ENCODE results near the gene FOXL2. TPM values are rescaled to one million over a fixed set of nuclear protein-coding genes. Genes with fewer than 3 reads are reported as not detected.

The FOXL2 gene
- not detected for total RNA-seq
- not detected for polyA plus RNA-seq

GRCh38 chr3:138946663-138947494, at the start of gene FOXL2, which contains the start of gene FOXL2NB:
Gene FOXL2, minus strand, starts transcription at chr3:138947137. Its CDS starts 415 bp downstream, at chr3:138946722.
Gene FOXL2NB, plus strand, starts transcription at chr3:138947217. Its CDS starts 148 bp downstream, at chr3:138947365.
- Mint-ChIP-seq H3K4me3 (peak within 1 kb of the TSS; percentile 49 to 87 (median 70)), H3K27ac (no peak within 1 kb of the TSS), H3K27me3 (peaks cover 65 to 81% of the 10 kb centered on the region in 2 donors), H3K9me3 (no peaks in the 10 kb centered on the region), H3K36me3 (no peaks in the 10 kb centered on the region), H3K4me1 (peaks cover 34 to 58% (median 47%) of the 10 kb centered on the region in 3 donors)
- Histone ChIP-seq H3K4me1 (ENCODE audit: insufficient read depth, low read length) (peaks cover 20% of the 10 kb centered on the region), H3K9me3 (ENCODE audit: low read length) (no peaks in the 10 kb centered on the region), H3K27ac (ENCODE audit: low read depth, low read length) (peak within 1 kb of the TSS; percentile 38), H3K4me3 (ENCODE audit: low read length) (peak within 1 kb of the TSS; percentile 19), H3K27me3 (ENCODE audit: insufficient read depth, low read length, poor library complexity, severe bottlenecking) (peaks cover 71% of the 10 kb centered on the region), H3K36me3 (ENCODE audit: insufficient read depth, low read length) (no peaks in the 10 kb centered on the region)
- no peak for DNase-seq
- ChIA-PET CTCF (interaction anchor here (0.9 to 4.4 kb wide), 3 partner anchors 10 to 13 kb away, joined by 3 to 22 read pairs (median 16); no protein-coding TSS in a partner anchor), POLR2A (interaction anchor here (0.6 kb wide), 1 partner anchor 280 kb away, joined by 3 read pairs; no protein-coding TSS in a partner anchor)

- POLR2A ChIA-PET: no interaction called here
- Mint-ChIP-seq H3K36me3 (no peaks in the 10 kb centered on the region), H3K4me1 (no peaks in the 10 kb centered on the region), H3K27me3 (peaks cover 11 to 39% of the 10 kb centered on the region in 2 donors), H3K4me3 (no peak overlapping the region), H3K27ac (no peak overlapping the region), H3K9me3 (peaks cover 0 to 3% (median 0%) of the 10 kb centered on the region in 5 donors)
- H3K4me1 ChIP-seq (ENCODE audit: insufficient read depth, low read length): no peaks in the 10 kb centered on the region
- H3K36me3 ChIP-seq (ENCODE audit: insufficient read depth, low read length): no peaks in the 10 kb centered on the region
- H3K27ac ChIP-seq (ENCODE audit: low read depth, low read length): no peak overlapping the region
- H3K9me3 ChIP-seq (ENCODE audit: low read length): no peaks in the 10 kb centered on the region
- peaks cover 5% of the 10 kb centered on the region for H3K27me3 ChIP-seq (ENCODE audit: insufficient read depth, low read length, poor library complexity, severe bottlenecking)
- CTCF ChIA-PET: no interaction called here
- H3K4me3 ChIP-seq (ENCODE audit: low read length): no peak overlapping the region
- DNase-seq: no peak
Observed at GRCh38 chr3:138995706-138996105, 48.8 kb upstream of the FOXL2 start.

GRCh38 chr3:138987181-138987580, 40.2 kb upstream of the FOXL2 start:
- no peaks in the 10 kb centered on the region for H3K36me3 Mint-ChIP-seq
- H3K4me1 Mint-ChIP-seq: no peaks in the 10 kb centered on the region
- no peaks in the 10 kb centered on the region for H3K27me3 ChIP-seq (ENCODE audit: insufficient read depth, low read length, poor library complexity, severe bottlenecking)
- H3K27me3 Mint-ChIP-seq: peaks cover 4 to 19% of the 10 kb centered on the region in 2 donors
- no peaks in the 10 kb centered on the region for H3K9me3 Mint-ChIP-seq
- H3K4me1 ChIP-seq (ENCODE audit: insufficient read depth, low read length): no peaks in the 10 kb centered on the region
- DNase-seq: no peak
- POLR2A ChIA-PET: no interaction called here
- no peak overlapping the region for H3K27ac ChIP-seq (ENCODE audit: low read depth, low read length)
- no peaks in the 10 kb centered on the region for H3K36me3 ChIP-seq (ENCODE audit: insufficient read depth, low read length)
- no peak overlapping the region for H3K4me3 Mint-ChIP-seq
- H3K27ac Mint-ChIP-seq: no peak overlapping the region
- H3K9me3 ChIP-seq (ENCODE audit: low read length): no peaks in the 10 kb centered on the region
- CTCF ChIA-PET: no interaction called here
- H3K4me3 ChIP-seq (ENCODE audit: low read length): no peak overlapping the region

- Mint-ChIP-seq H3K27ac (no peak overlapping the region), H3K9me3 (no peaks in the 10 kb centered on the region), H3K36me3 (no peaks in the 10 kb centered on the region), H3K4me3 (no peak overlapping the region), H3K4me1 (no peaks in the 10 kb centered on the region), H3K27me3 (peaks cover 2 to 12% of the 10 kb centered on the region in 2 donors)
- no peaks in the 10 kb centered on the region for H3K4me1 ChIP-seq (ENCODE audit: insufficient read depth, low read length)
- no peaks in the 10 kb centered on the region for H3K27me3 ChIP-seq (ENCODE audit: insufficient read depth, low read length, poor library complexity, severe bottlenecking)
- CTCF ChIA-PET: no interaction called here
- POLR2A ChIA-PET: no interaction called here
- H3K27ac ChIP-seq (ENCODE audit: low read depth, low read length): no peak overlapping the region
- H3K9me3 ChIP-seq (ENCODE audit: low read length): no peaks in the 10 kb centered on the region
- DNase-seq: no peak
- no peak overlapping the region for H3K4me3 ChIP-seq (ENCODE audit: low read length)
- H3K36me3 ChIP-seq (ENCODE audit: insufficient read depth, low read length): no peaks in the 10 kb centered on the region
Observed at GRCh38 chr3:138985932-138986331, 39.0 kb upstream of the FOXL2 start.

GRCh38 chr3:138984816-138985215, 37.9 kb upstream of the FOXL2 start:
- H3K4me1 Mint-ChIP-seq: no peaks in the 10 kb centered on the region
- H3K27me3 Mint-ChIP-seq: peaks cover 7 to 17% of the 10 kb centered on the region in 2 donors
- no peaks in the 10 kb centered on the region for H3K36me3 ChIP-seq (ENCODE audit: insufficient read depth, low read length)
- POLR2A ChIA-PET: no interaction called here
- H3K9me3 Mint-ChIP-seq: no peaks in the 10 kb centered on the region
- H3K36me3 Mint-ChIP-seq: no peaks in the 10 kb centered on the region
- H3K27ac ChIP-seq (ENCODE audit: low read depth, low read length): no peak overlapping the region
- no peaks in the 10 kb centered on the region for H3K4me1 ChIP-seq (ENCODE audit: insufficient read depth, low read length)
- H3K9me3 ChIP-seq (ENCODE audit: low read length): no peaks in the 10 kb centered on the region
- CTCF ChIA-PET: no interaction called here
- no peak overlapping the region for H3K4me3 Mint-ChIP-seq
- H3K27me3 ChIP-seq (ENCODE audit: insufficient read depth, low read length, poor library complexity, severe bottlenecking): no peaks in the 10 kb centered on the region
- no peak overlapping the region for H3K27ac Mint-ChIP-seq
- no peak overlapping the region for H3K4me3 ChIP-seq (ENCODE audit: low read length)
- DNase-seq: no peak

GRCh38 chr3:138976047-138976446, 29.1 kb upstream of the FOXL2 start:
- no peak overlapping the region for H3K27ac Mint-ChIP-seq
- H3K4me3 Mint-ChIP-seq: no peak overlapping the region
- POLR2A ChIA-PET: no interaction called here

GRCh38 chr3:138975351-138975750, 28.4 kb upstream of the FOXL2 start:
- H3K36me3 Mint-ChIP-seq: no peaks in the 10 kb centered on the region

More at GRCh38 chr3:138976047-138976446, 29.1 kb upstream of the FOXL2 start:
- no peaks in the 10 kb centered on the region for H3K9me3 Mint-ChIP-seq
- no peaks in the 10 kb centered on the region for H3K9me3 ChIP-seq (ENCODE audit: low read length)
- no peaks in the 10 kb centered on the region for H3K27me3 ChIP-seq (ENCODE audit: insufficient read depth, low read length, poor library complexity, severe bottlenecking)
- H3K4me3 ChIP-seq (ENCODE audit: low read length): no peak overlapping the region
- H3K36me3 Mint-ChIP-seq: no peaks in the 10 kb centered on the region
- CTCF ChIA-PET: no interaction called here
- H3K27me3 Mint-ChIP-seq: peaks cover 13 to 38% of the 10 kb centered on the region in 2 donors
- no peak overlapping the region for H3K27ac ChIP-seq (ENCODE audit: low read depth, low read length)
- no peaks in the 10 kb centered on the region for H3K4me1 Mint-ChIP-seq
- H3K4me1 ChIP-seq (ENCODE audit: insufficient read depth, low read length): no peaks in the 10 kb centered on the region
- DNase-seq: no peak
- H3K36me3 ChIP-seq (ENCODE audit: insufficient read depth, low read length): no peaks in the 10 kb centered on the region

GRCh38 chr3:138974462-138974861, 27.5 kb upstream of the FOXL2 start:
- Histone ChIP-seq H3K4me1 (ENCODE audit: insufficient read depth, low read length) (no peaks in the 10 kb centered on the region), H3K4me3 (ENCODE audit: low read length) (no peak overlapping the region), H3K36me3 (ENCODE audit: insufficient read depth, low read length) (no peaks in the 10 kb centered on the region), H3K27me3 (ENCODE audit: insufficient read depth, low read length, poor library complexity, severe bottlenecking) (no peaks in the 10 kb centered on the region), H3K9me3 (ENCODE audit: low read length) (no peaks in the 10 kb centered on the region), H3K27ac (ENCODE audit: low read depth, low read length) (no peak overlapping the region)
- H3K9me3 Mint-ChIP-seq: no peaks in the 10 kb centered on the region
- ChIA-PET CTCF (interaction anchor here (1.0 to 1.3 kb wide), 2 partner anchors 16 to 38 kb away, joined by 3 to 4 read pairs; no protein-coding TSS in a partner anchor), POLR2A (no interaction called here)
- DNase-seq: no peak
- H3K4me1 Mint-ChIP-seq: no peaks in the 10 kb centered on the region
- H3K27ac Mint-ChIP-seq: no peak overlapping the region
- no peak overlapping the region for H3K4me3 Mint-ChIP-seq
- H3K36me3 Mint-ChIP-seq: no peaks in the 10 kb centered on the region
- H3K27me3 Mint-ChIP-seq: peaks cover 12 to 44% of the 10 kb centered on the region in 2 donors

More at GRCh38 chr3:138975351-138975750, 28.4 kb upstream of the FOXL2 start:
- no peaks in the 10 kb centered on the region for H3K4me1 ChIP-seq (ENCODE audit: insufficient read depth, low read length)
- ChIA-PET CTCF (interaction anchor here (1.0 to 1.3 kb wide), 2 partner anchors 15 to 39 kb away, joined by 3 to 4 read pairs; no protein-coding TSS in a partner anchor), POLR2A (no interaction called here)
- no peaks in the 10 kb centered on the region for H3K27me3 ChIP-seq (ENCODE audit: insufficient read depth, low read length, poor library complexity, severe bottlenecking)
- no peaks in the 10 kb centered on the region for H3K4me1 Mint-ChIP-seq
- no peaks in the 10 kb centered on the region for H3K36me3 ChIP-seq (ENCODE audit: insufficient read depth, low read length)
- no peaks in the 10 kb centered on the region for H3K9me3 Mint-ChIP-seq
- no peak overlapping the region for H3K27ac Mint-ChIP-seq
- DNase-seq: no peak
- no peak overlapping the region for H3K4me3 Mint-ChIP-seq
- no peak overlapping the region for H3K27ac ChIP-seq (ENCODE audit: low read depth, low read length)
- H3K27me3 Mint-ChIP-seq: peaks cover 15 to 41% of the 10 kb centered on the region in 2 donors
- H3K4me3 ChIP-seq (ENCODE audit: low read length): no peak overlapping the region
- no peaks in the 10 kb centered on the region for H3K9me3 ChIP-seq (ENCODE audit: low read length)
